ENCODE measurements around the gene EFHC1.
A peak's percentile ranks its signal among the peaks of the same experiment; 100 is the strongest.

The EFHC1 gene

DNA sequence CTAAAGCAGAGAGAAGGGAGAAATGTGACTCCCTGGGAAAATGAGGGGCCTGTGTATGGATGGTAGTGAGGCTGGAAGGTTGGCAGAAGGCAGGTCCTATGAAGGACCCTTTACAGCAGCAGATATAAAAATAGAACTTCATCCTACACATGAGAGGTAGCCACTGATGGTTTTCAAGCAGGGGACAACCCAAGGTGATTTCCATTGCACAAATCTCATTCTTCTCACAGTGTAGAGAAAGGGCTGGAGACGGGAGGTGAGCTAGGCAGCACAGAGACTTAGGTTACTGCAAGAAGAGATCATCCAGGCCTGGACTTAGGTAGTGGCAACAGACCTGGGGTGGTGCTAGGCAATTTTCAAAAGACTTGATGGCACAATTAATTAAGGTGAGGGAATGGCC lies 126.0 kb downstream of the EFHC1 start:
- no peaks in the 10 kb centered on the region for H3K27me3 ChIP-seq (ENCODE audit: control insufficient read depth, insufficient read depth, low read length)
- H3K4me1 ChIP-seq (ENCODE audit: control insufficient read depth, insufficient read depth, low read length) = peaks cover 98% of the 10 kb centered on the region
- no peaks in the 10 kb centered on the region for H3K9me3 ChIP-seq (replicated peaks; ENCODE audit: low read length)
- no peak overlapping the region for H3K4me3 ChIP-seq (ENCODE audit: low read length)
- H3K9ac ChIP-seq (ENCODE audit: low read depth, low read length) = peak overlapping the region; percentile 83
- peaks cover 69% of the 10 kb centered on the region for H3K36me3 ChIP-seq (ENCODE audit: insufficient read depth, low read length)
- peak overlapping the region; percentile 61 for H3K4me2 ChIP-seq (ENCODE audit: low read length)

- Histone ChIP-seq H3K4me3 (ENCODE audit: low read length) (no peak overlapping the region), H3K9me3 (replicated peaks; ENCODE audit: low read length) (no peaks in the 10 kb centered on the region), H3K4me2 (ENCODE audit: low read length) (no peak overlapping the region), H3K27me3 (ENCODE audit: control insufficient read depth, insufficient read depth, low read length) (no peaks in the 10 kb centered on the region), H3K4me1 (ENCODE audit: control insufficient read depth, insufficient read depth, low read length) (peaks cover 98% of the 10 kb centered on the region), H3K36me3 (ENCODE audit: insufficient read depth, low read length) (peaks cover 66% of the 10 kb centered on the region), H3K9ac (ENCODE audit: low read depth, low read length) (peak overlapping the region; percentile 47)
Measured at GRCh38 chr6:52546678-52547077, 126.5 kb downstream of the EFHC1 start.

DNA sequence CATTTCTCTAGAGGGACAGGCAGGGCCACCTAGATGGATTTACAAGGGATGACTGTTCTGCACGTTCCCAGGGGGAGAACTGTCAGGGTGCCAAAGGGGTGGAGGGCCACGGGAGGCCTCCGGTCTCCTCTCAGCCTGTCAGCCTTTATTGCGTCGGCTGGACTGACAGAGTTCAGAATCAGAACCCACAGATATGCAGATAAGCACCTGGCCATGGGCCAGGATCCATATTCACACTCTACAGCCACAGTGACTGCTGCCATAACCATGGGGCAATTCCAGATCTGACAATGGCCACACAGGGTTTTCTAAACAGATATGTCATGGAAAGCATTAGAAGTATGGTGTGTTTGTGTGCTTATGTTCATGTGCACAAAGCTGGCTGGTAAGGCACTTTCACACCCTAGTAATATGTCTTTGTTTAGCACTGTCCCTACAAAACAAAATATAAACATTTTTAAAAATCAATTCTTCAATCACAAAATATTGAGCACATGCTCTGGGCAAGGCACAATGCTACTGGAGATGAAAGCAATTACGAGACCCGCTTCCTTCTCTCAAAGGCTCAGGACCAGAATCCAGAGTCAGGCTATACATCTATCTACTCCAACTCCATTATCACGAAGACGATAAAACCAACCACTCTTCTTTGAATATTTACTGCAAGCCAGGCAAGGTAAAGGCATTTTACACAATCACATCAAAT lies 127.7 kb downstream of the EFHC1 start:
- Histone ChIP-seq H3K4me2 (ENCODE audit: low read length) (peak overlapping the region; percentile 24), H3K4me1 (ENCODE audit: control insufficient read depth, insufficient read depth, low read length) (peaks cover 98% of the 10 kb centered on the region), H3K27me3 (ENCODE audit: control insufficient read depth, insufficient read depth, low read length) (no peaks in the 10 kb centered on the region), H3K9ac (ENCODE audit: low read depth, low read length) (peak overlapping the region; percentile 47), H3K9me3 (replicated peaks; ENCODE audit: low read length) (no peaks in the 10 kb centered on the region), H3K36me3 (ENCODE audit: insufficient read depth, low read length) (peaks cover 67% of the 10 kb centered on the region), H3K4me3 (ENCODE audit: low read length) (peak overlapping the region; percentile 18)

- Histone ChIP-seq H3K4me1 (ENCODE audit: control insufficient read depth, insufficient read depth, low read length) (peaks cover 99% of the 10 kb centered on the region), H3K36me3 (ENCODE audit: insufficient read depth, low read length) (peaks cover 73% of the 10 kb centered on the region), H3K4me3 (ENCODE audit: low read length) (no peak overlapping the region), H3K4me2 (ENCODE audit: low read length) (peak overlapping the region; percentile 24), H3K9ac (ENCODE audit: low read depth, low read length) (peak overlapping the region; percentile 47), H3K9me3 (replicated peaks; ENCODE audit: low read length) (no peaks in the 10 kb centered on the region), H3K27me3 (ENCODE audit: control insufficient read depth, insufficient read depth, low read length) (no peaks in the 10 kb centered on the region)
Measured at GRCh38 chr6:52548353-52548713, 128.2 kb downstream of the EFHC1 start.

DNA sequence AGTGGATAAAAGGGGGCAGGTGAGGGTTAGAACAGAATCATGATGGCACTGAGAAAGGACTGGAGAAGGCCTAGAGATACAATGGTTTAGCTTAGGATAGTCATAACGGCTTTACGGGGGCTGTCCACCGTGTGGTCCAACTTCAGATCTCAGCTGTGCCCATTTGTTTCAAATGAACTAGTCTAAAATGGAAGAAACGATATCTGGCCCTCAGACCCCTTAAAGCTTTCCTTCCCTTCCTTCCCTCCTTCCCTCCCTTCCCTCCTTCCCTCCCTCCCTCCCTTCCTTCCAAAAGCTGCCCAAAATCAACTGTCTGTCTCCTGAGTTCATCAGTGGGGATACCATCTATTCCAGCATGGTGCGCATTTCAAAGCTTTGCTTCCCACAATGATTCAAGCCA lies 128.9 kb downstream of the EFHC1 start:
- no peaks in the 10 kb centered on the region for H3K27me3 ChIP-seq (ENCODE audit: control insufficient read depth, insufficient read depth, low read length)
- H3K4me1 ChIP-seq (ENCODE audit: control insufficient read depth, insufficient read depth, low read length) = peaks cover 99% of the 10 kb centered on the region
- no peak overlapping the region for H3K4me3 ChIP-seq (ENCODE audit: low read length)
- H3K36me3 ChIP-seq (ENCODE audit: insufficient read depth, low read length) = peaks cover 79% of the 10 kb centered on the region
- peak overlapping the region; percentile 2 for H3K9ac ChIP-seq (ENCODE audit: low read depth, low read length)
- no peaks in the 10 kb centered on the region for H3K9me3 ChIP-seq (replicated peaks; ENCODE audit: low read length)
- H3K4me2 ChIP-seq (ENCODE audit: low read length) = no peak overlapping the region

- peak overlapping the region; percentile 10 for H3K9ac ChIP-seq (ENCODE audit: low read depth, low read length)
- H3K4me2 ChIP-seq (ENCODE audit: low read length) = no peak overlapping the region
- peaks cover 99% of the 10 kb centered on the region for H3K4me1 ChIP-seq (ENCODE audit: control insufficient read depth, insufficient read depth, low read length)
- no peak overlapping the region for H3K4me3 ChIP-seq (ENCODE audit: low read length)
- no peaks in the 10 kb centered on the region for H3K27me3 ChIP-seq (ENCODE audit: control insufficient read depth, insufficient read depth, low read length)
- no peaks in the 10 kb centered on the region for H3K9me3 ChIP-seq (replicated peaks; ENCODE audit: low read length)
- peaks cover 81% of the 10 kb centered on the region for H3K36me3 ChIP-seq (ENCODE audit: insufficient read depth, low read length)
Measured at GRCh38 chr6:52549428-52549827, 129.3 kb downstream of the EFHC1 start.

DNA sequence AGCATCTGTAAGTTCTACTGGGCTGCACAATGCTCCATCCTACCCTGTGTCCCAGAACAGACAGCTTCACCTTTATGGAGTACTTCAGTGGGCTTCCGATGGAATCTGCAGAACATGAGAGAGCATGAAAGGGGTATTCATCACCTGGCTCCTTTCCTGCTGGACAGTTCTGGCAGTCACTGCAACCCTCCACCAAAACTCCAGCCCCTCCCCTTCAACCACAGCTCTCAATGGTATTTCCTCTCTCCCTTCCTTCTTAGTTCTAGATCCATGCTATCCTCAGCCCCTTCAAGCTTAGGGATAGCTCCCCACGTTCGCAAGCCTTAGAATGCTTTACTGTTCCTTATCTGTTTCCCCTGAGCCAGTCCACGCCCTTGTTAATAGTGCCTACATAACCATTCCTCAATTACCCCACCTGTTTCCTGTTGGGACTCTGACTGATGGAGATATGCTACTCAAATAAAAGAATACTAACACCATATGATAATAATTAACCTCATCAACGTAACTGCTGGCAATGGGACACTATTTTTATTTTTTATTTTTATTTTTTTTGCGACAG lies 130.0 kb downstream of the EFHC1 start:
- H3K9me3 ChIP-seq (replicated peaks; ENCODE audit: low read length) = no peaks in the 10 kb centered on the region
- H3K4me3 ChIP-seq (ENCODE audit: low read length) = no peak overlapping the region
- peaks cover 81% of the 10 kb centered on the region for H3K36me3 ChIP-seq (ENCODE audit: insufficient read depth, low read length)
- H3K27me3 ChIP-seq (ENCODE audit: control insufficient read depth, insufficient read depth, low read length) = no peaks in the 10 kb centered on the region
- H3K4me2 ChIP-seq (ENCODE audit: low read length) = peak overlapping the region; percentile 11
- H3K9ac ChIP-seq (ENCODE audit: low read depth, low read length) = peak overlapping the region; percentile 10
- peaks cover 99% of the 10 kb centered on the region for H3K4me1 ChIP-seq (ENCODE audit: control insufficient read depth, insufficient read depth, low read length)

DNA sequence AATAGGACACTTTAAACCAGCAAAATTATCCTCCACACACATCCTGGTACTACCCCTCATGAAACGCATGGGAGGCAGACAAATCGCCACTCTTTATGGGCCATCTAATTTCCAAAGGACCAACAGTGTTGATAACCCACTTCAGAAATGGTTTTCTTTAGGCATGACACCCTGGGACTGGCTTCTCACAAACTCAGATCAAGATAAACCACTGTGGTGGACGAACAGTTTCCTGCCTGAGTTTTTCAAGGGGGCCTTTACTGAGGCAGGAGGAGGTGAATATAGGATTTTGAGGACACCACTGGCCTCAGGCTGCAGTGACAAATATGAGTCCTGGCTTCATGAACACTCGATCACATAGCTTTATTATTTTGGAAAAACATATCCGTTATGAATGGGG lies 130.7 kb downstream of the EFHC1 start:
- Histone ChIP-seq H3K4me2 (ENCODE audit: low read length) (peak overlapping the region; percentile 63), H3K4me3 (ENCODE audit: low read length) (no peak overlapping the region), H3K9me3 (replicated peaks; ENCODE audit: low read length) (no peaks in the 10 kb centered on the region), H3K27me3 (ENCODE audit: control insufficient read depth, insufficient read depth, low read length) (no peaks in the 10 kb centered on the region), H3K36me3 (ENCODE audit: insufficient read depth, low read length) (peaks cover 74% of the 10 kb centered on the region), H3K9ac (ENCODE audit: low read depth, low read length) (peak overlapping the region; percentile 76), H3K4me1 (ENCODE audit: control insufficient read depth, insufficient read depth, low read length) (peaks cover 99% of the 10 kb centered on the region)

GRCh38 chr6:52551483-52552277 lies 131.5 kb downstream of the EFHC1 start:
- peak overlapping the region; percentile 3 for H3K4me3 ChIP-seq (ENCODE audit: low read length)
- H3K9ac ChIP-seq (ENCODE audit: low read depth, low read length) = peak overlapping the region; percentile 76
- peak overlapping the region; percentile 63 for H3K4me2 ChIP-seq (ENCODE audit: low read length)
- no peaks in the 10 kb centered on the region for H3K27me3 ChIP-seq (ENCODE audit: control insufficient read depth, insufficient read depth, low read length)
- peaks cover 66% of the 10 kb centered on the region for H3K36me3 ChIP-seq (ENCODE audit: insufficient read depth, low read length)
- peaks cover 97% of the 10 kb centered on the region for H3K4me1 ChIP-seq (ENCODE audit: control insufficient read depth, insufficient read depth, low read length)
- H3K9me3 ChIP-seq (replicated peaks; ENCODE audit: low read length) = no peaks in the 10 kb centered on the region

DNA sequence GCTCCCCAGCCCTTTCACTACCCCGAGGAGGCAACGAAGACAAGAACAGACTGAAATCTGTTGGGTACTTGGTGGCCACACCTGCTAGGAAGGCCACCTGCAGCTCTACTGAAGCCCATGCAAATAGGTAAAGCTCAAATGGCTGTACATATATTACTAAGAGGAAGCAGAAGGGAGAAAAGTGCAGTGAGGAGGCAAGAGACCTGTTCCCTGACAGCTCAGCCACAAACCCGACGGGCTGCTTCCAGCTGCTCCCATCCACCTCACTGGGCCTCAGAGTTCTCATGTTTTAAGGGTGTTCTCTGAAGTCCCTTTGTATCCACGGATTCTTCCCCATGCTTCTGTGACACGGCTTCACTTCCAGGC lies 132.1 kb downstream of the EFHC1 start:
- H3K36me3 ChIP-seq (ENCODE audit: insufficient read depth, low read length) = peaks cover 64% of the 10 kb centered on the region
- no peaks in the 10 kb centered on the region for H3K27me3 ChIP-seq (ENCODE audit: control insufficient read depth, insufficient read depth, low read length)
- peaks cover 95% of the 10 kb centered on the region for H3K4me1 ChIP-seq (ENCODE audit: control insufficient read depth, insufficient read depth, low read length)
- H3K4me3 ChIP-seq (ENCODE audit: low read length) = peak overlapping the region; percentile 3
- H3K9me3 ChIP-seq (replicated peaks; ENCODE audit: low read length) = no peaks in the 10 kb centered on the region
- H3K9ac ChIP-seq (ENCODE audit: low read depth, low read length) = peak overlapping the region; percentile 76
- peak overlapping the region; percentile 63 for H3K4me2 ChIP-seq (ENCODE audit: low read length)

DNA sequence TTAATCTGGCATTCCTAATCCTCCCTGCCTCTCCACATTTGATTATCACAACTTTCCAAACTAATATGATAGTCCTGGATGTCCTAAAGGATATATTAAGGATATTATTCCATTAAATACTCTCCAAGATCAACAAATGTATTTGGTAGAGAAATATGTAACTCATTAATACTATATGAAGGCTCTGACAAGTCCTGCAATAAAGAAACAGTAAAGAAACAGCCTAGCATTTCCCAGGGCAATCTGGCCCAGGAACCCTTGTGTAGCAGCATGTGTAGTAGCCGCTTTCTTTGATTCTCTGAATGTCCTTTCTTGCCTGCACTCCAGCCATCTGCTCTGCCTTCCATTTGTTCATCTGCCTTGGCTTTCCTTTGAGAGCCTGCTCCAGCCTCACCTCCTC lies 133.0 kb downstream of the EFHC1 start:
- H3K4me1 ChIP-seq (ENCODE audit: control insufficient read depth, insufficient read depth, low read length) = peaks cover 95% of the 10 kb centered on the region
- H3K27me3 ChIP-seq (ENCODE audit: control insufficient read depth, insufficient read depth, low read length) = no peaks in the 10 kb centered on the region
- H3K4me3 ChIP-seq (ENCODE audit: low read length) = no peak overlapping the region
- peak overlapping the region; percentile 63 for H3K4me2 ChIP-seq (ENCODE audit: low read length)
- H3K36me3 ChIP-seq (ENCODE audit: insufficient read depth, low read length) = peaks cover 66% of the 10 kb centered on the region
- no peaks in the 10 kb centered on the region for H3K9me3 ChIP-seq (replicated peaks; ENCODE audit: low read length)
- H3K9ac ChIP-seq (ENCODE audit: low read depth, low read length) = peak overlapping the region; percentile 76

All from skeletal muscle satellite cell (primary cell).